Measurements from ENCODE around the gene MNS1.
"Not testable (repeated sequence)": the region's sequence is repeated elsewhere in the genome, so short reads cannot be mapped to it uniquely, and the experiment has no call there.

The MNS1 gene

GRCh38 chr15:56464893-56465520 lies at the start of gene MNS1:
MNS1 (minus strand) TSS chr15:56465137; CDS start chr15:56464972, 165 bp downstream.
- peak; percentile 94 for DNase-seq

GRCh38 chr15:56496635-56497034 lies 31.7 kb upstream of the MNS1 start:
- DNase-seq, result peak; percentile 65

GRCh38 chr15:56495533-56495932 lies 30.6 kb upstream of the MNS1 start:
- no peak for DNase-seq

GRCh38 chr15:56495053-56495452 lies 30.1 kb upstream of the MNS1 start:
- DNase-seq, result no peak

GRCh38 chr15:56492791-56493555 lies 28.0 kb upstream of the MNS1 start:
- DNase-seq, result no peak

GRCh38 chr15:56492236-56492635 lies 27.3 kb upstream of the MNS1 start:
- no peak for DNase-seq

GRCh38 chr15:56491110-56491722 lies 26.3 kb upstream of the MNS1 start:
- peak; percentile 65 for DNase-seq

GRCh38 chr15:56490461-56490860 lies 25.5 kb upstream of the MNS1 start:
- no peak for DNase-seq

GRCh38 chr15:56486206-56486605 lies 21.3 kb upstream of the MNS1 start:
- DNase-seq, result not testable (repeated sequence)

GRCh38 chr15:56485426-56485825 lies 20.5 kb upstream of the MNS1 start:
- DNase-seq, result not testable (repeated sequence)

GRCh38 chr15:56484287-56484686 lies 19.4 kb upstream of the MNS1 start:
- DNase-seq, result peak; percentile 41

- no peak for DNase-seq
Measured at GRCh38 chr15:56475351-56475750, 10.4 kb upstream of the MNS1 start.

- no peak for DNase-seq
Measured at GRCh38 chr15:56473017-56473416, 8.1 kb upstream of the MNS1 start.

- no peak for DNase-seq
Measured at GRCh38 chr15:56472278-56472677, 7.3 kb upstream of the MNS1 start.

GRCh38 chr15:56471440-56472069 lies 6.6 kb upstream of the MNS1 start:
- no peak for DNase-seq

GRCh38 chr15:56469483-56469882 lies 4.5 kb upstream of the MNS1 start:
- DNase-seq, result no peak

GRCh38 chr15:56468401-56468800 lies 3.5 kb upstream of the MNS1 start:
- no peak for DNase-seq

GRCh38 chr15:56467616-56468015 lies 2.7 kb upstream of the MNS1 start:
- no peak for DNase-seq

- DNase-seq, result no peak
Measured at GRCh38 chr15:56460947-56461346, 4.0 kb downstream of the MNS1 start.

GRCh38 chr15:56460071-56460470 lies 4.9 kb downstream of the MNS1 start:
- peak; percentile 73 for DNase-seq

- no peak for DNase-seq
Measured at GRCh38 chr15:56459096-56459495, 5.8 kb downstream of the MNS1 start.

GRCh38 chr15:56456229-56456628 lies 8.7 kb downstream of the MNS1 start:
- no peak for DNase-seq

GRCh38 chr15:56454836-56455235 lies 10.1 kb downstream of the MNS1 start:
- no peak for DNase-seq

- DNase-seq, result no peak
Measured at GRCh38 chr15:56445746-56446145, 19.2 kb downstream of the MNS1 start.
